SKM-1 treated with dmso at 0.1 percent for 144 hours (cell line): ENCODE measurements around the gene ZDBF2.
"Not testable (repeated sequence)": the region's sequence is repeated elsewhere in the genome, so short reads cannot be mapped to it uniquely, and the experiment has no call there.

Experiments
- DNase-seq: peaks from one replicate; lab custom pipeline; 2025; ENCODE audit not compliant: unreplicated experiment; lab: John Stamatoyannopoulos, UW

Gene ZDBF2

DNA sequence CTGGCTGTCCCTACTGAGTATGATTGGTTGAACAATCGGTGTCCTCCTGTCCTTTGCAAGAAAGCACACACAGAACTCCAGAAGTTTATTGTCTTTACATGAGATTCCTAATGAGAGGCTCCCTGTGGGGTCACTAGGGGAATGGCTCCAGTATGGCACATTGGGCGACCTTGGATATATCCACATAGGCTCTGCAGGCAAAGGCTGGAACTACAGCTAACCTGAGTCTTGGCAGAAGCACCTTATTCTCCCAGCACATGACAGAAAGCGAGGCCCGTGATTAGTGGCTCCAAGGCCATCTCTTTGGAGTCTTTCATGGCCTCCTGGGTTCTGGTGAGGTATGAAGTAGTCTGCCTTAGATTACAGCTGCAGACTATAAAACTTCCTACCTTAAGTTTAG is 49.0 kb downstream of the ZDBF2 start:
- no peak for DNase-seq

DNA sequence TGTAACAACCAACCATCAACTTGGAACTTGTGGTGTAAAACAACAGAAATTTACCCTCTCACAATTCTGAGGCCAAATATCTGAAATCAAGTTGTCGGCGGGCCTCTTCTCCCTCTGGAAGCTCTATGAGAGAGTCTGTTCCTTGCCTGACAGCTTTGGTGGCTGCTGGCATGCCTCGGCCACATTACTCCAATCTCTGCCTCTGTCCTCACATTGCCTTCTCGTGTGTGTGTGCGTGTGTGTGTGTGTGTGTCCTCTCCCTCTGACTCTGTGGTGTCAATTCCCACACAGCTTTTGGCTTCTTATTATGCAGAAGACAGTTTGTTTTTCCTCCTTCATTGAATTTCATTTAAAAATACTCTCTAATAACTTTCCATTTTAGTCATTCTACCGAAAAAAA is 50.4 kb downstream of the ZDBF2 start:
- DNase-seq: no peak

DNA sequence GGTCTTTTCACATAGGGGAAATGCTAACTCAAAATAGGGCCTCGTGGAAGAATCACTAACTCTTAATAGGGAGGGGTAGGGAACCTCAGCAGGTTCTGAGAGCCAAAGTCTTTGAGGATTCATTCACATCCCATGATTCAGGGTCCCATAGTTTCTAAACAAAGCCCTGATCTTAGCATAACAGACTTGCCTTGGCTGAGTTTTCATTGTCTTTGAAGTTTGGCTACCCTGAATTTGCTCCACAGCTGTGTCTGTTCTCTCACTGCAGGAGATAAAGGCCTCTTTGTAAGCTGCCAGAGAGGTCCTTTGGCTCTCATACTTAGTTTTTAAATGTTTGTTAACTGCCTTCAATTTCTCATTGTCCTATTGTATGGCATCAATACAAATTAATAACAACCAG is 54.5 kb downstream of the ZDBF2 start:
- DNase-seq: no peak

DNA sequence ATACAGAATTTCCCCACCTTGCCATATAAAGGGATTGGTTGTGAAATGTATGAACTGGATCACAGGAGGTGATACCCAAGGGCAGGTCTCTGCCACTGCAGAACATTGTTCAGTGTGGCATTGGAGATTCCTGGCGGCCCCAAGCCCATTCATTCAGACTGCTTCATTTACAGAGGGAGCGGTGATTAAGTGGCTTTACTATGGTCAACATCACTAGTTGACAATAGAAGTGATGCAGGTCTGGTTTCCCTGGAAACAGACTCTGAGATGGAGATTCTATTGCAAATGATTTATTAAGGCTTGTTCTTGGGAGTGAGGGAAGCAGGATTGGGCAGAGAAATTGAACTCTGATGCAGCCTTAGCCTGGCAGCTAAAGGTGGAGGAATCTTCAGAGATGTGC is 62.4 kb downstream of the ZDBF2 start:
- no peak for DNase-seq

DNA sequence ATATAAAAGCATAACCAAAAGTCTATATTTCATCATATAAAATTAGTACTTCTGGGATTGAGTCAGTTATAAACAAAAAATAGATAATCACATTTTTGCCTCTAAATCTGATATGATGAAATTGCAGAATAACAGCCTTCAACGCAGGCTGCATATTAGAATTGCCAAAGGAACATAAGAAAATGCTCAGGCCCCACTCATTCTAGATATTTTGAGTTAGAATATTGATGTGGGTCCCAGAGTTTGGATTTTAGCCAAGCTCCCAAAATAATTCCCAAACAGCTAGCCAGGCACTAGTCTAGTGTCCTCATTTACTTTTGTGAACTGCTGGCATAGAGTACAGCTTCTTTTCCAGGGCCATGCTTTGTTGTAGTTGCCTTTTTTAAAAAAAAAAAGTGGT is 63.5 kb downstream of the ZDBF2 start:
- no peak for DNase-seq

DNA sequence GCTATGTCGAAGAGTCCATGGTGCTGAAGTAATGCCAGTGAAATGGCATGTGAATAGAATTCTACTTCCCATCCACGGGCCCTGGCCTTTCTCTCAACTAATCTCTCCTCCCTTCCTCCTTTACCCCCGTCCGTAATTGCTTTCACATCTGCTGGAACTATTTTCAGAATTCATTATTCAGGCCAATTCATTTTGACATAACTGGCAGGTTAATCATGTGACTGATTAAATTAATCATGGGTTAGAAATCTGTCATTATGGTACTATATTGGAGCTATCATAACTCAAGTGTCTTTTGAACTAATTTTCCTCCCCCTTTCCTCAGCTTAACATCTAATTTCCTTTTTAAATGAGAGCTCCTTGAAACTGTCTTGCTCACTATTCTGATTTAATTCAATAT is 66.9 kb downstream of the ZDBF2 start:
- DNase-seq: no peak

DNA sequence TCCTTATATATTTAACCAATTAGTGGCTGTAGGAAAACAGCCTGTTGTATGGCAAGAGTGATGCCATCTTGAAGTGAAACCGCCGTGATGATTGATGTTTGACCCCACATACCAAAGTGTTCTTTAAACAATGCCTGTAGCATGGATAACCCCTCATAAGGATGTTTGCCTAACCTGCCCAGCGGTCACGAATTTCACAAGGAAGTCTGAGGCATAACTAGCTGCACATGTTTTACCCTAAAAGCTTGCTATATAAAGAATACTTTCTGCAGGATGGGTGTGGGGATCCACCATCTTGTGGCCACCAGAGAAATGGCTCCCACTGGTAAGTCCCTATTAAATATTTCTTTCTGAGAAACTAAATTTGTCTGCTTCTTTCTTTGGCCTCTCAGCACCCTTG is 68.7 kb downstream of the ZDBF2 start:
- DNase-seq: no peak

DNA sequence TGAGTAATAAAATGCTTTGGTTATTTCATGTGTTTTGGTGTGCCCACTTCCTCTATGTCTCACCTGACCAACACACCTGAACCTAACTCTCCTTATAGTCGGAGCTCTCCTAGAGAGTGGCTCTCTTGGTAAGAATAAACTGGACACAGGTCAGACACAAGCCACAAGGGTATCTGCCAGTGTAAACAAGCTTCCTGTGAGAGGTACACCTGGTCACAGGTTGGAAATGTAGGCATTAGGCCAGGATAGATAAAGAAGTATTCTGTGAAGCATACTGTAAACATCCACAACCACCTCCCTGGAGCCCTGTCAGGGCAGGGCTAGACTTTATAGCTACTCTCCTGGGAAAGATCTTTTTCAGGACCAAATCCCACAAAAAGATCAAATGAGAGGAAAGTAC is 69.4 kb downstream of the ZDBF2 start:
- DNase-seq: no peak

DNA sequence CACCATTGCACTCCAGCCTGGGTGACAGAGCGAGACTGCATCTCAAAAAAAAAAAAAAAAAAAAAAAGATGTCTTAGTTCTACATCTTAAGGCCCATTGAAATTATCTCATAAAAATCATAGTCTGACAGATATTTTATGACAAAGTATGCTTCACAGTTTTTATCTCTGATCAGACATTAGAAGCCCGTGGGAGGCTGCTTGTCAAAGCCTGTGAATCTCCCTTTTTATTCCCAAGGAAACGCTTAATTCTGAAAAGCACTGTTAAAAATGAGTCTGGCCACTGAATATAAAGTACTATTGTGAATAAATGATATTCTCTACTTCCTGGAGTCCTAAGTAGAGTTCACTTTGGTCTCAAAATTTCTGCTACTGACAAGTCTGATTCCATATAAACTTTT is 71.1 kb downstream of the ZDBF2 start:
- no peak for DNase-seq

DNA sequence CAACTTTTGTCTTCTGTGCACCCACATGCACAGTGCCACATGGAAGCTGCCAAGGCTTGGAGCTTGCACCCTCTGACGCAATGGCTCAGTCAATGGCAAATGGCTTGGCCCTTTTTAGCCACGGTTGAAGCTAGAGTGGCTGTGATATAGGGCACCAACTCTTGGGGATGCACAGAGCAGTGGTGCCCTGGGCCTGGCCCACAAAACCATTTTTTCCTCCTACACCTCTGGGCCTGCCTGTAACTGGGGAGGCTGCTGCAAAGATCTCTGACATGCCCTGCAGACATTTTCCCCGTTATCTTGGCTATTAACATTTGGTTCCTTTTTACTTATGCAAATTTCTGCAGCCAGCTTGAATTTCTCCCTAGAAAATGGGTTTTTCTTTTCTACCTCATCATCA is 74.9 kb downstream of the ZDBF2 start:
- no peak for DNase-seq

DNA sequence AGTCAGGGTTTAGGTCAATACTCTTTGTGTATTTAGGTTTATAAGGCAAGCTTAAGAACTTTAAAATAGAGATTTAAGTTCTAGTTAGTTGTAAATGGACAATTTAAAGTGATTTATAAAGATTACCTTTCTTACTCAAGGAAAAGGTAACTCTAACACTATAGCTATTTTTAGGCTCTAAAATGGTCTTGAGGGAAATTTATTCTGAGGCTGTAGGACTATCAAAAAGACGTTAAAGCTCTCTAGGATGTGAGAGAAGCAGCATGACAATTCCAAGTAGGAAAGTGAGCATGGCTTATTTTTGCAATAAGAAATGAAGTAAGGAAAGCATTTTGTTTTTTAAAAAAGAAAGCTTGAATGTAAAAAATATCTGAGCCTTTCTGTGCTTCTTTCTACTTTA is 78.1 kb downstream of the ZDBF2 start:
- DNase-seq: no peak

DNA sequence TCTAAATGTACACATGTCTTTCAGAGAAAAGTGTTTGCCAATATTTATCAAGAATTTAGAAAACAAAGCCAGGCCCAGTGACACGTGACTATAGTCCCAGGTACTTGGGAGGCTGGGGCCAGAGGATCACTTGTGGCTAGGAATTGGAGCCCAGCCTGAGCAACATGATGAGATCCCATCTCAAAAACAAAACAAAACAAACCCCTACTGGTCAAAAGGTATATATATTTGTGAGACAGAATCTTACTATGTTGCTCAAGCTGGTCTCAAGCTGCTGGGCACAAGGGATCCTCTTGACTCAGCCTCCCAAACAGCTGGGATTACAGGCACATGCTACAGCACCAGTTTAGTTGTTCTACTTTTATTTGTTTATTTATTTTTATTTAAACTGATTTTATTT is 79.2 kb downstream of the ZDBF2 start:
- no peak for DNase-seq

DNA sequence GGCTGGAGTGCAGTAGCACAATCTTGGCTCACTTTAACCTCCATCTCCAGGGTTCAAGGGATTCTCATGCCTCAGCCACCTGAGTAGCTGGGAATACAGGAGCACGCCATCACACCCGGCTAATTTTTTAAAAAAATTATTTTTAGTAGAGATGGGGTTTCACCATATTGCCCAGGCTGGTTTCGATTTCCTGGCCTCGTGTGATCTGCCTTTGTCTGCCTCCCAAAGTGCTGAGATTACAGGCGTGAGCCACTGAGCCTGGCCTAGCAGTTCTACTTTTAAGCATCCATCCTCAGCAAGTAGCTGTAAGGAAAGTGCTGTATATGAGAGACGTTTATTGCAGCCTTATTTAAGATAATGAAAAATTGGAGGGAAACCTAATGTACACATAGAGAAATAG is 79.7 kb downstream of the ZDBF2 start:
- no peak for DNase-seq

DNA sequence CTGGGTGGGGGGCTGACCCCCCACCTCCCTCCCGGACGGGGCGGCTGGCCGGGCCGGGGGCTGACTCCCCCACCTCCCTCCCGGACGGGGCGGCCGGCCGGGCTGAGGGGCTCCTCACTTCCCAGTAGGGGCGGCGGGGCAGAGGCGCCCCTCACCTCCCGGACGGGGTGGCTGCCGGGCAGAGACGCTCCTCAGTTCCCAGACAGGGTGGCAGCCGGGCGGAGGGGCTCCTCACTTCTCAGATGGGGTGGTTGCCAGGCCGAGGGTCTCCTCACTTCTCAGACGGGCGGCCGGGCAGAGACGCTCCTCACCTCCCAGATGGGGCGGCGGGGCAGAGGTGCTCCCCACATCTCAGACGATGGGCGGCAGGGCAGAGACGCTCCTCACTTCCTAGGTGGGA is 82.4 kb downstream of the ZDBF2 start:
- not testable (repeated sequence) for DNase-seq

DNA sequence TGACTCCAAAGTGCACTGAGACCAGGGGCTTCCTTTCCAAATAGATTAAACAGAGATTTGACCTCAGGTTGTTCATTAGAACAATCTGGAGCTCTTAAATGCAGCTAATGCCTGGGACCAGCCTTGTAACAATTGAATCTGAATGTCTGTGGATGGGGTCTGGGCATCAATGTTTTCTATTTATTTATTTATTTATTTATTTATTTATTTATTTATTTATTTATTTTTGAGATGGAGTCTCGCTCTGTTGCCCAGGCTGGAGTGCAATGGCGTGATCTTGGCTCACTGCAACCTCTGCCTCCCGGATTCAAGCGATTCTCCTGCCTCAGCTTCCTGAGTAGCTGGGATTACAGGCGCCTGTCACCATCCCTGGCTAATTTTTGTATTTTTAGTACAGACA is 86.4 kb downstream of the ZDBF2 start:
- not testable (repeated sequence) for DNase-seq

DNA sequence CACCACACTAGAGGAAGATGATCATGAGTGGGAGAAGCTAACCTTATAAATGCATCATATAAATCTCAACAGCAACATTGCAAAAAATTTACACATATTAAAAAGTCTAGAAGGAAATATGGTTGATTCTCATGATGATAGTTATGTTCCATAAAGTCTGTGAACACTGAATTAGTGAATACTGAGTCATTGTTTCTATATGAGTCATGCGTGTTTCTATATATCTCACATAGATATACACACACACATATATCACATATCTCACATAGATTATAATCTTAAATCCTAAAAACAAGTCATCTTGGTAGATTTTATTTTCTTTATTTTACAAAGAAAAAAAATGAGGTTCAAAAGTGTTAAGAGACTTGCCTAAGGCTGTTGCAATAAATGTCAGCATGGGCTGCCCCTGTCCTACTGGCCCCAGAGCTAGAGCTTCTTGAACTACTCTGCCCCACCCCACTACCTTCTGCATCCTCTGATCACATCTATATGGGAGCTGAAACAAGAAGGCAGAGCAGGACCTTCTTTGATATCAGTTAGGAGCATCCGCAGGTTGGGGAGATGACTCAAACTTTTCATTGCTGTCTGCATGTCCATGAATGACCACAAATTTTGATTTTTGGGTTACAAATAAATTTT is 87.1 kb downstream of the ZDBF2 start:
- DNase-seq: no peak
